Muscle of leg (tissue), 11 donors: ENCODE measurements around the gene RRAS2. TPM values are rescaled to one million over a fixed set of nuclear protein-coding genes. Genes with fewer than 3 reads are reported as not detected.
A peak's percentile ranks its signal among the peaks of the same experiment; 100 is the strongest.
"Not testable (repeated sequence)": the region's sequence is repeated elsewhere in the genome, so short reads cannot be mapped to it uniquely, and the experiment has no call there.

Experiments used
- DNase-seq: peaks from one replicate; pipeline ENCODE4 v3.0.0; 2013
- H3K27ac ChIP-seq: one replicate; pipeline ENCODE4 v1.5.1; 2013; ENCODE audit warnings: mild to moderate bottlenecking, low read length, control low read depth
- H3K27me3 ChIP-seq: one replicate; pipeline ENCODE4 v1.6.1; 2013; ENCODE audit warnings: low read length; ENCODE audit not compliant: control insufficient read depth, insufficient read depth
- H3K36me3 ChIP-seq: one replicate; pipeline ENCODE4 v1.6.1; 2013; ENCODE audit warnings: low read length; ENCODE audit not compliant: control insufficient read depth, insufficient read depth
- H3K4me1 ChIP-seq: one replicate; pipeline ENCODE4 v1.6.1; 2013; ENCODE audit warnings: low read length; ENCODE audit not compliant: control insufficient read depth, insufficient read depth
- H3K4me3 ChIP-seq: one replicate; pipeline ENCODE4 v1.5.1; 2013; ENCODE audit warnings: low read length, control low read depth
- H3K9me3 ChIP-seq: replicated peaks from 2 replicates; pipeline ENCODE4 v1.6.1; 2013; ENCODE audit warnings: low read depth, low read length; ENCODE audit not compliant: control insufficient read depth
- WGBS: methylation state at CpG from one replicate; pipeline ENCODE4 v1.1.5; 2013; ENCODE audit warnings: missing lambda C conversion rate; ENCODE audit not compliant: insufficient coverage; 5-methylcytosine and 5-hydroxymethylcytosine counted together
- polyA plus RNA-seq, 8 donors: library from polyadenylated mRNA; unstranded; fragments of 120-200 nt; gene quantifications; one replicate each; pipeline versions ENCODE4 v1.2.1 to v1.2.3, GENCODE V29; 2013; ENCODE audit warnings: inconsistent platforms in 1 of 8, low replicate concordance in 1 of 8; ENCODE audit not compliant: insufficient read length in 8 of 8, insufficient read depth in 1 of 8
- total RNA-seq: library from RNA; stranded (reverse); fragments of 120-200 nt; gene quantifications from one replicate; pipeline ENCODE4 v1.2.4, GENCODE V29; 2013

The RRAS2 gene
- total and polyA plus RNA-seq, 9 donors: 34.4 to 49.3 (median 39.4) TPM

- peaks cover 10% of the 10 kb centered on the region for H3K36me3 ChIP-seq
- peaks cover 4% of the 10 kb centered on the region for H3K27me3 ChIP-seq
- no peak overlapping the region for H3K27ac ChIP-seq
- DNase-seq: no peak
- 91% methylated on average over 8 of the region's 8 CpGs for whole genome bisulfite sequencing
- H3K9me3 ChIP-seq: no peaks in the 10 kb centered on the region
- H3K4me1 ChIP-seq: peaks cover 24% of the 10 kb centered on the region
- H3K4me3 ChIP-seq: no peak overlapping the region
These were observed 96.6 kb downstream of the RRAS2 start for GRCh38 chr11:14262271-14262846.

- DNase-seq: peak; percentile 77
These were observed 97.9 kb downstream of the RRAS2 start for GRCh38 chr11:14261066-14261465.

GRCh38 chr11:14259878-14260277 is 99.1 kb downstream of the RRAS2 start:
- H3K36me3 ChIP-seq: peaks cover 3% of the 10 kb centered on the region
- no peak overlapping the region for H3K4me3 ChIP-seq
- no peak overlapping the region for H3K27ac ChIP-seq
- H3K9me3 ChIP-seq: no peaks in the 10 kb centered on the region
- H3K27me3 ChIP-seq: peaks cover 4% of the 10 kb centered on the region
- H3K4me1 ChIP-seq: peaks cover 28% of the 10 kb centered on the region
- no CpG with 5 or more reads among the region's 1 CpG for WGBS
- no peak for DNase-seq

More at GRCh38 chr11:14261066-14261465, 97.9 kb downstream of the RRAS2 start:
- H3K9me3 ChIP-seq: no peaks in the 10 kb centered on the region
- H3K4me3 ChIP-seq: no peak overlapping the region
- peaks cover 24% of the 10 kb centered on the region for H3K4me1 ChIP-seq
- 83% methylated on average over 1 of the region's 4 CpGs for WGBS
- H3K36me3 ChIP-seq: peaks cover 10% of the 10 kb centered on the region
- H3K27ac ChIP-seq: no peak overlapping the region
- peaks cover 4% of the 10 kb centered on the region for H3K27me3 ChIP-seq

GRCh38 chr11:14259186-14259784 is 99.7 kb downstream of the RRAS2 start:
- H3K36me3 ChIP-seq: peaks cover 3% of the 10 kb centered on the region
- H3K9me3 ChIP-seq: no peaks in the 10 kb centered on the region
- H3K4me3 ChIP-seq: no peak overlapping the region
- peaks cover 4% of the 10 kb centered on the region for H3K27me3 ChIP-seq
- peaks cover 34% of the 10 kb centered on the region for H3K4me1 ChIP-seq
- H3K27ac ChIP-seq: no peak overlapping the region
- 63% methylated on average over 34 of the region's 38 CpGs for WGBS
- no peak for DNase-seq

GRCh38 chr11:14258221-14258935 is 100.6 kb downstream of the RRAS2 start:
- Histone ChIP-seq H3K4me3 (no peak overlapping the region), H3K9me3 (no peaks in the 10 kb centered on the region), H3K27ac (no peak overlapping the region), H3K27me3 (peaks cover 4% of the 10 kb centered on the region), H3K36me3 (peaks cover 3% of the 10 kb centered on the region), H3K4me1 (peaks cover 43% of the 10 kb centered on the region)
- no peak for DNase-seq
- WGBS: 28% methylated on average over 2 of the region's 6 CpGs

- Histone ChIP-seq H3K27me3 (peaks cover 3% of the 10 kb centered on the region), H3K27ac (peak overlapping the region; percentile 8), H3K4me1 (peaks cover 43% of the 10 kb centered on the region), H3K4me3 (no peak overlapping the region), H3K9me3 (no peaks in the 10 kb centered on the region), H3K36me3 (no peaks in the 10 kb centered on the region)
- WGBS: no CpG with 5 or more reads among the region's 2 CpGs
- DNase-seq: peak; percentile 94
These were observed 103.8 kb downstream of the RRAS2 start for GRCh38 chr11:14255238-14255534.

- DNase-seq: no peak
- H3K9me3 ChIP-seq: no peaks in the 10 kb centered on the region
- H3K36me3 ChIP-seq: no peaks in the 10 kb centered on the region
- H3K4me1 ChIP-seq: peaks cover 39% of the 10 kb centered on the region
- H3K27ac ChIP-seq: peak overlapping the region; percentile 54
- no peak overlapping the region for H3K4me3 ChIP-seq
- 90% methylated on average over 9 of the region's 13 CpGs for WGBS
- H3K27me3 ChIP-seq: peaks cover 3% of the 10 kb centered on the region
These were observed 104.3 kb downstream of the RRAS2 start for GRCh38 chr11:14254533-14255237.

- H3K36me3 ChIP-seq: no peaks in the 10 kb centered on the region
- H3K4me1 ChIP-seq: peaks cover 39% of the 10 kb centered on the region
- peak; percentile 80 for DNase-seq
- peak overlapping the region; percentile 54 for H3K27ac ChIP-seq
- whole genome bisulfite sequencing: 40% methylated on average over 1 of the region's 5 CpGs
- H3K4me3 ChIP-seq: no peak overlapping the region
- peaks cover 3% of the 10 kb centered on the region for H3K27me3 ChIP-seq
- no peaks in the 10 kb centered on the region for H3K9me3 ChIP-seq
These were observed 105.1 kb downstream of the RRAS2 start for GRCh38 chr11:14253840-14254239.

- Histone ChIP-seq H3K9me3 (no peaks in the 10 kb centered on the region), H3K36me3 (no peaks in the 10 kb centered on the region), H3K27ac (peak overlapping the region; percentile 54), H3K27me3 (peaks cover 6% of the 10 kb centered on the region), H3K4me1 (peaks cover 39% of the 10 kb centered on the region), H3K4me3 (no peak overlapping the region)
- 48% methylated on average over 2 of the region's 2 CpGs for WGBS
- DNase-seq: peak; percentile 86
These were observed 105.6 kb downstream of the RRAS2 start for GRCh38 chr11:14253421-14253820.

GRCh38 chr11:14252501-14252900 is 106.5 kb downstream of the RRAS2 start:
- WGBS: 92% methylated on average over 7 of the region's 12 CpGs
- not testable (repeated sequence) for DNase-seq, H3K36me3 ChIP-seq, H3K27ac ChIP-seq, H3K9me3 ChIP-seq, H3K4me3 ChIP-seq, H3K27me3 ChIP-seq
- H3K4me1 ChIP-seq: peaks cover 39% of the 10 kb centered on the region
